GM10847 (cell line): ENCODE measurements around the gene EP400.

Source experiments
- POLR2A ChIP-seq: IDR thresholded peaks from 2 replicates; pipeline ENCODE4 v1.6.1; 2011; ENCODE audit not compliant: insufficient read length; ENCODE audit errors: extremely low read depth

The EP400 gene

GRCh38 chr12:131946757-131947156 is 3.0 kb upstream of the EP400 start:
- no peak for TF ChIP-seq POLR2A

GRCh38 chr12:131947482-131948027 is 2.2 kb upstream of the EP400 start:
- no peak for TF ChIP-seq POLR2A

- TF ChIP-seq POLR2A = no peak
These were observed 1.5 kb upstream of the EP400 start for GRCh38 chr12:131948166-131948712.

- no peak for TF ChIP-seq POLR2A
These were observed 606 bp downstream of the EP400 start for GRCh38 chr12:131950182-131950913.

- TF ChIP-seq POLR2A = no peak
These were observed 9.4 kb downstream of the EP400 start for GRCh38 chr12:131959116-131959515.

- no peak for TF ChIP-seq POLR2A
These were observed 10.2 kb downstream of the EP400 start for GRCh38 chr12:131959641-131960589.

GRCh38 chr12:131962069-131962468 is 12.3 kb downstream of the EP400 start:
- no peak for TF ChIP-seq POLR2A

GRCh38 chr12:131963381-131963780 is 13.6 kb downstream of the EP400 start:
- TF ChIP-seq POLR2A = no peak

- no peak for TF ChIP-seq POLR2A
These were observed 15.3 kb downstream of the EP400 start for GRCh38 chr12:131965073-131965472.

GRCh38 chr12:131971226-131971625 is 21.5 kb downstream of the EP400 start:
- TF ChIP-seq POLR2A = no peak

- TF ChIP-seq POLR2A = no peak
These were observed 25.5 kb downstream of the EP400 start for GRCh38 chr12:131975228-131975627.

GRCh38 chr12:131979606-131980005 is 29.9 kb downstream of the EP400 start:
- no peak for TF ChIP-seq POLR2A

- TF ChIP-seq POLR2A = no peak
These were observed 30.5 kb downstream of the EP400 start for GRCh38 chr12:131980263-131980662.

- TF ChIP-seq POLR2A = no peak
These were observed 31.6 kb downstream of the EP400 start for GRCh38 chr12:131981388-131981787.

- no peak for TF ChIP-seq POLR2A
These were observed 32.3 kb downstream of the EP400 start for GRCh38 chr12:131982041-131982440.
